ENCODE data around the gene ACAA2.

Gene ACAA2

DNA sequence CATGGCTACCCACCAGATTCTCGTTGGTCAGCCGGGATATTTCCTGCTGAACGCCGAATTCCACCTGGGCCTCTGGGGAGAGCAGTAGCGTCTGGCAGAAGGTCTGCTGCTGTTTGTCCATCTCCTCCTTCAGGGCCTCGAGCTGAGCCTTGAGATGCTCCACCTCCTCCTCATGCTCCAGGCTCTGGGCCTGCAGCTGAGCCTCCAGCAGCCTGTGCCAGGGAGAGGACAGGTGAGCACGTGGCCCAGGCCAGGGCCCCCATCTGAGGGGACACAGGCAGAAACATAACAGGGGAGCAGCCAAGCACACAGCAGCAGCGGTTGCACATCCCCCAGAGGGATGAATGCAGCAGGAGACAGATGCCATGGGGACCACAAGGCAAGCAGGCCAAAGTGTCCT lies 40.1 kb upstream of the ACAA2 start:
- no peak for TF ChIP-seq ARNT (IDR thresholded peaks at IDR 0.05)
- TF ChIP-seq FOXK2 (IDR thresholded peaks at IDR 0.05), result no peak
- no peak for TF ChIP-seq SP1 (IDR thresholded peaks at IDR 0.05)
- no peak for TF ChIP-seq ZNF384 (IDR thresholded peaks at IDR 0.05)
- TF ChIP-seq FOXA1 (IDR thresholded peaks at IDR 0.05), result no peak
- no peak for TF ChIP-seq BHLHE40 (IDR thresholded peaks at IDR 0.05; ENCODE audit: borderline replicate concordance)
- no peak for TF ChIP-seq NFRKB (IDR thresholded peaks at IDR 0.05)
- TF ChIP-seq L3MBTL2 (conservative IDR thresholded peaks at IDR 0.05), result no peak
- TF ChIP-seq FOXM1 (IDR thresholded peaks at IDR 0.05; ENCODE audit: borderline replicate concordance), result no peak
- TF ChIP-seq CTBP1 (IDR thresholded peaks at IDR 0.05; ENCODE audit: borderline replicate concordance), result no peak
- no peak for TF ChIP-seq TARDBP (IDR thresholded peaks at IDR 0.05)
- TF ChIP-seq HDGF (IDR thresholded peaks at IDR 0.05; ENCODE audit: borderline replicate concordance), result no peak
- TF ChIP-seq, protein P1, sequence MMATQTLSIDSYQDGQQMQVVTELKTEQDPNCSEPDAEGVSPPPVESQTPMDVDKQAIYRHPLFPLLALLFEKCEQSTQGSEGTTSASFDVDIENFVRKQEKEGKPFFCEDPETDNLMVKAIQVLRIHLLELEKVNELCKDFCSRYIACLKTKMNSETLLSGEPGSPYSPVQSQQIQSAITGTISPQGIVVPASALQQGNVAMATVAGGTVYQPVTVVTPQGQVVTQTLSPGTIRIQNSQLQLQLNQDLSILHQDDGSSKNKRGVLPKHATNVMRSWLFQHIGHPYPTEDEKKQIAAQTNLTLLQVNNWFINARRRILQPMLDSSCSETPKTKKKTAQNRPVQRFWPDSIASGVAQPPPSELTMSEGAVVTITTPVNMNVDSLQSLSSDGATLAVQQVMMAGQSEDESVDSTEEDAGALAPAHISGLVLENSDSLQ (IDR thresholded peaks at IDR 0.05), result no peak
- no peak for TF ChIP-seq ELF4 (IDR thresholded peaks at IDR 0.05)
- TF ChIP-seq LEF1 (IDR thresholded peaks at IDR 0.05; ENCODE audit: borderline replicate concordance), result no peak
- no peak for TF ChIP-seq SUZ12 (IDR thresholded peaks at IDR 0.05)
- ChIA-PET POLR2A (no interaction called here), CTCF (no interaction called here)

DNA sequence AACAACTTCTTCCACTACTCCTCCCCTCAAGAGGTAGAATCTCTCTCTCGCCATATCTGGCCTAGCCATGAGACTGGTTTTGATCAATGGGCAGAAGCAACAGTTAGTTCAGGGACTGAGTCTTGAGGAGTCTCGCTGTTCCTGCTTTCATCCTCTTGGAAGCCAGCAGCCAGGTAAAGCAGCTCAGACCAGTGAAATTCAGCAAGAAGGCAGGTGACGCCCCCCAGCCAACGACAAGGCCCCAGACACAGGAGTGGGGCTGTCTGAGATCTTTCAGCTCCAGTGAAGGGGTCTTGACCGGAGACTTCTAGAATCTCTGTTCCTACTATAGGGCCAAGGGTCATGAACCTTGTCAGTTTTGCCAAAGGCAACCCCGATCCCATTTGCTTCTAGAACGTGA lies 39.7 kb upstream of the ACAA2 start:
- POLR2A ChIA-PET, result no interaction called here
- no peak for DNase-seq (ENCODE audit: extremely low spot score)
- CTCF ChIA-PET, result no interaction called here
- no peak for TF ChIP-seq FOXA1 (IDR thresholded peaks at IDR 0.05)
- TF ChIP-seq BHLHE40 (IDR thresholded peaks at IDR 0.05; ENCODE audit: borderline replicate concordance), result no peak

More for the DNA sequence above, 40.1 kb upstream of the ACAA2 start:
- no peak for DNase-seq (ENCODE audit: extremely low spot score)

- no peak for DNase-seq (ENCODE audit: extremely low spot score)
- ChIA-PET CTCF (no interaction called here), POLR2A (no interaction called here)
- TF ChIP-seq CTBP1 (IDR thresholded peaks at IDR 0.05; ENCODE audit: borderline replicate concordance), result no peak
These were observed 38.3 kb upstream of the ACAA2 start for GRCh38 chr18:49851624-49852023.

GRCh38 chr18:49850636-49851035 lies 37.3 kb upstream of the ACAA2 start:
- ChIA-PET POLR2A (no interaction called here), CTCF (interaction anchor here (1.4 kb wide), 1 partner anchor 8 kb away, joined by 4 read pairs; no protein-coding TSS in a partner anchor)
- TF ChIP-seq SP1 (IDR thresholded peaks at IDR 0.05) (no peak), FOXK2 (IDR thresholded peaks at IDR 0.05) (no peak), CTBP1 (IDR thresholded peaks at IDR 0.05; ENCODE audit: borderline replicate concordance) (no peak), FOXM1 (IDR thresholded peaks at IDR 0.05; ENCODE audit: borderline replicate concordance) (no peak), L3MBTL2 (conservative IDR thresholded peaks at IDR 0.05) (no peak)
- TF ChIP-seq, protein P1 (IDR thresholded peaks at IDR 0.05), result no peak
- DNase-seq (ENCODE audit: extremely low spot score), result no peak

DNA sequence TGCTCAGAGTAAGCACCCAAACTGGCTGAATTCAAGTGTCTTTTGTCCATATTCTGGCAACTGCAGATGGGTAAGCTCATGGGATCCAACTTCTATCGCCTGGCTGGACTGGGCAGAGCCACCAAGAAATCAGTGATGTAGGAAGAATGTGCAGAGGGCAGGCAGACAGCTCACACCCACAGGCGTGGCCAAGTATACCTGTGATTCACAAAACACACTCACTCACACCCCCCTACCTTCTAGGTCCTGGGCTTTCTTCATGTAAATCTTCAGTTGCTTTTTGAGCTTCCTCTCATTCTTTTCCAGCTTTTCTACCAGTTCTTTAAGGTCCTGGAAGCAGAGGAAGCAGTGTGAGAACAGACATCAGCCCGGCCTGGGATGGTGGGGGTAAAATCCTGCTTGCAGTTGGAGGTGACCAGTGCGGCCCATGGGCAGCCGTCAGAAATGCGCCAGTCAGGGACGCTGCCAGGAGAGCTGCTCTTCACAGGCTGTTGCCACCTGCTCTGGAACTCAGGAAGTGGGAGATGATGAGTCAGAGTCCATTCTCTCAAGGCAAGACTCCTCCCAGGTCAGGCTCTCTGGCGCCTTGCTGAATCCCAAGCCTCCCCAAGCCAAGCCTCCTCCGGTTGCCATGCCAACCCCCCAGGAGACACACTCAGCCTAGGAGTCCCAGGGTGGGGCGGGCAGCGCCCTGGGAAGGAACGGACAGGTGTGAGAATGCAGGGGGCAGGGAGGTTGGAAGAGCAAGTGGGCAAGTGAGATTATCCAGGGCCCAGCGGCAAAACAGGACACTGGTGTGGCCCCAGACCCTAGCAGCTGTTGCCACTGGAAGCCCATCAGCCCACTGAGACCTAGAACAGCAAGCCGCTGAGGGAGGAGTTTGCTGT lies 36.2 kb upstream of the ACAA2 start:
- DNase-seq (ENCODE audit: extremely low spot score), result peak; percentile 10
- ChIA-PET CTCF (interaction anchor here (1.4 kb wide), 1 partner anchor 9 kb away, joined by 4 read pairs; no protein-coding TSS in a partner anchor), POLR2A (no interaction called here)
- TF ChIP-seq BHLHE40 (IDR thresholded peaks at IDR 0.05; ENCODE audit: borderline replicate concordance) (no peak), FOXA1 (IDR thresholded peaks at IDR 0.05) (no peak), TARDBP (IDR thresholded peaks at IDR 0.05) (no peak), SP1 (IDR thresholded peaks at IDR 0.05) (no peak), LEF1 (IDR thresholded peaks at IDR 0.05; ENCODE audit: borderline replicate concordance) (no peak), ARNT (IDR thresholded peaks at IDR 0.05) (no peak), NFRKB (IDR thresholded peaks at IDR 0.05) (no peak), SUZ12 (IDR thresholded peaks at IDR 0.05) (no peak), FOXM1 (IDR thresholded peaks at IDR 0.05; ENCODE audit: borderline replicate concordance) (no peak), ZNF384 (IDR thresholded peaks at IDR 0.05) (no peak)

- TF ChIP-seq SUZ12 (IDR thresholded peaks at IDR 0.05), result no peak
- TF ChIP-seq, protein P1 (IDR thresholded peaks at IDR 0.05), result no peak
- TF ChIP-seq NFRKB (IDR thresholded peaks at IDR 0.05), result no peak
- no peak for TF ChIP-seq ZNF384 (IDR thresholded peaks at IDR 0.05)
- TF ChIP-seq TARDBP (IDR thresholded peaks at IDR 0.05), result no peak
- no peak for TF ChIP-seq LEF1 (IDR thresholded peaks at IDR 0.05; ENCODE audit: borderline replicate concordance)
- no peak for TF ChIP-seq FOXA1 (IDR thresholded peaks at IDR 0.05)
- no peak for TF ChIP-seq SP1 (IDR thresholded peaks at IDR 0.05)
- TF ChIP-seq ARNT (IDR thresholded peaks at IDR 0.05), result no peak
- no peak for TF ChIP-seq ELF4 (IDR thresholded peaks at IDR 0.05)
- TF ChIP-seq CTBP1 (IDR thresholded peaks at IDR 0.05; ENCODE audit: borderline replicate concordance), result no peak
- TF ChIP-seq FOXK2 (IDR thresholded peaks at IDR 0.05), result no peak
- no peak for DNase-seq (ENCODE audit: extremely low spot score)
- ChIA-PET CTCF (no interaction called here), POLR2A (no interaction called here)
These were observed 34.8 kb upstream of the ACAA2 start for GRCh38 chr18:49848115-49848514.

- ChIA-PET CTCF (no interaction called here), POLR2A (no interaction called here)
- TF ChIP-seq ELF4 (IDR thresholded peaks at IDR 0.05), result no peak
- TF ChIP-seq ARNT (IDR thresholded peaks at IDR 0.05), result no peak
- TF ChIP-seq FOXK2 (IDR thresholded peaks at IDR 0.05), result no peak
- no peak for TF ChIP-seq SUZ12 (IDR thresholded peaks at IDR 0.05)
- no peak for TF ChIP-seq SP1 (IDR thresholded peaks at IDR 0.05)
- TF ChIP-seq FOXM1 (IDR thresholded peaks at IDR 0.05; ENCODE audit: borderline replicate concordance), result no peak
- no peak for TF ChIP-seq BHLHE40 (IDR thresholded peaks at IDR 0.05; ENCODE audit: borderline replicate concordance)
- no peak for TF ChIP-seq L3MBTL2 (conservative IDR thresholded peaks at IDR 0.05)
- TF ChIP-seq NFRKB (IDR thresholded peaks at IDR 0.05), result no peak
- no peak for TF ChIP-seq CTBP1 (IDR thresholded peaks at IDR 0.05; ENCODE audit: borderline replicate concordance)
- no peak for TF ChIP-seq TARDBP (IDR thresholded peaks at IDR 0.05)
- TF ChIP-seq HDGF (IDR thresholded peaks at IDR 0.05; ENCODE audit: borderline replicate concordance), result no peak
- TF ChIP-seq, protein P1 (IDR thresholded peaks at IDR 0.05), result no peak
- DNase-seq (ENCODE audit: extremely low spot score), result no peak
These were observed 34.2 kb upstream of the ACAA2 start for GRCh38 chr18:49847524-49847923.

Measured in HEK293T (cell line).